Astrocyte of the hippocampus (primary cell): ENCODE measurements around the gene SF3A1.
A peak's percentile ranks its signal among the peaks of the same experiment; 100 is the strongest.
"Not testable (repeated sequence)": the region's sequence is repeated elsewhere in the genome, so short reads cannot be mapped to it uniquely, and the experiment has no call there.

Experiments used
- DNase-seq: peaks from one replicate; pipeline ENCODE4 v3.0.0; 2011; ENCODE audit warnings: low read depth, low spot score

The SF3A1 gene

DNA sequence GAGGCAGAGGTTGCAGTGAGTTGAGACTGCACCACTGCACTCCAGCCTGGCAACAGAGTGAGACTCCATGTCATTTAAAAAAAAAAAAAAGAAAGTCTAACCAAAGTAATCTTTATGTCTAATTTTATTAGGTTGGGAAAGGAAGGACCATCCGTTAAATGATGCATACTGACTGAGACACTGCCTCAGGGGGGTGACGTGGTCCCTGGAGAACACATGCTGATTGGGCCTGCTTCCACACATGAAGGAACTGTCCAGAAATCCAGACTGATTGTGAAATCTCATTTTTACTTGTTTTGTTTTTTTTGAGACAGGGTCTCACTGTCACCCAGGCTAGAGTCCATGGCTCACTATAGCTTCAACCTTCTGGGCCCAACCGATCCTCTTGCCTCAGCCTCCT lies 5.5 kb downstream of the SF3A1 start:
- DNase-seq, result no peak

DNA sequence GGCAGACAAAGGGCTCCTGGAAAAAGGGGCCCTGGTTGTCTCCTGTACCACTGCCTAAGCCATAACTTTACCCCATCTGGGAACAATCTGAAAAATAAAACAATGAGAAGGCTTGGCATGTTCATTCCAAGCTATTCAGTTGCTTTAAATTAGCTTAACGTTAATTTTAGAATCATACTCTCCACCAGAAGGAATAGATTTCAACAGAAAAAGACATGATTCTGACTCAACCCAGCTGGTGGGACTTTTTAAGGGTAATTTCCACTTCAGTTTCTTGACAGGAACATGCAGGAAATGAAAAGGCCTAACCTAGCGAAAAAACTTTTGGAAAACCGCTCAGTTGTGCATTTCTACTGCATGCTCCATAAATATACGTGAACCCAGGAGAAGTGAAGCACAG lies 7.9 kb downstream of the SF3A1 start:
- no peak for DNase-seq

DNA sequence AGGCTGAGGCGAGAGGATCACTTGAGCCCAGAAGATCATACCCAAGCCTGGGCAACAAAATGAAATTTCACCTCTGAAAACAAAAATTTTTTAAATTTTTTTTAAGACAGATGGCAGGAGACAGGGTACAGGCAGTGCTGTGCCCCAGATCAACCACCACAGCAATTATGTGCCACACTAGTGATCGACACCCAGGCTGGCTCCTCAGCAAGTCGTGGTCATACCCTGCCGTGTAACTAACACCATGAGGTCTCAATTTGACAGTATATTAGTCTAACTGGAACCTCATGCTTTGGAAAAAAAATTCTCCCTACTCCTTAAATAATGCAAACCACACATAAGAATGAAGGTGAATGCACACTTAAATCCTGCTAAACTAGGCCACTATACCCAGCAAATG lies 8.3 kb downstream of the SF3A1 start:
- no peak for DNase-seq

DNA sequence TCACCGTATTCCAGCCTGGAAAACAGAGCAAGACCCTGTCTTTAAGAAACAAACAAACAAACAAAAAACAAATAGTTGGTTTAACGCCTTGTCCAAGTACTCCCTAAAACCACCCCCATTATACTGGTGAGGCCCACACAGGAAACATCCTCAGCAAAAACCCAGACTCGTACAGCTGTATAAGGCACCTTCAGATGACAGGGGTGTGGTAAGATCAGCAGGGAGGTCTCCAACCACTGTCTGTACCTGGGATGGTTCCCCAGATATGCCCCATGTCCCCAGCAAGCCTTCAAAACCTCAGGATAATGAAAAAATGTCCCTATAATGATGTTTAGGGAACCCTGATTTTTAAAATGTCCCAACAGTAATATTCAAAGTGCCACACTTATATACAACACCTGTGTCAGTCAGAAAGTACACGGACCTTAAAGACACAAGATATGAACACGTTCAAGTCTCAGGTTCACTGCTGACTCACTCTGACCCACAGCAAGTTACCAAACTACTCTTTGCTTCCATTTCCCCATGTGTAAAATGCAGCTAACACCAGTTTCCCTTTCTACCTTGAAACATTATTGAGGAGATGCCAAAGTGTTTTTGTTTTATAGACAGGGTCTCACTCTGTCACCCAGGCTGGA lies 9.3 kb downstream of the SF3A1 start:
- no peak for DNase-seq

DNA sequence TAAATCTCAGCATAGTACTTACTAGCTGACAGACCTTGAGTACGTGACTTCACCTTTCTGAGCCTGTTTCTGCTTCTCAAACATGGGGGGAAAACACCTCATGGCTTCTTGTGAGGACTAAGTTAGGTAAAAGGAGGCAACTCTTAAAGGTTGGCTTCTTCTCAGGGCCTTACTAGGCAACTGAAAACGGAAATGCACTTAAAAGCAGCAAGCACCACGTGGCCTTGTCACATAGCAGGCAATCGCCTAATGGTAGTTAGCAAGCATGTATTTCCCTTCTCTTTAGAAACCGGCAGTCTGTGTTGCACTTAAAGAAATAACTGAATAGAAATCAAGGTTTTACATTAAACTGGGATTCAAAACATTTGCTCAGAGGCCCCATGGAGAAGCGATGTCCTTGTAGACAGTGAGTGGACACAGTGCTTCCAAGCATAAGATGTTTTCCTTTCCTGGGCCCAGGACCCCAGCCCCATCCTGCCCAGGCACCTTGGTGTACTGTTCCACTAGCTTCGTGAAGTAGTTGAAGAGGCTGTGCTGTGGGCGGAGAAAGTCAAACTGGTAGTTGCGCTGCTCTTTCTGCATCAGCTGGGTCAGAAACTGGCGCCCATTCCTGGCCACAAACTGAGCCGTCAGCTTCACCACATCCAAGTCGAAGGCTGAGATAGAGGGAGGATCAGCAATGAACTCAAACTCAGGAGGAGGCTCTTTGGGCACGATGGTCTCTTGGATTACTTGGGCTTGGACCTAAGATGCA lies 12.1 kb downstream of the SF3A1 start:
- DNase-seq, result no peak

DNA sequence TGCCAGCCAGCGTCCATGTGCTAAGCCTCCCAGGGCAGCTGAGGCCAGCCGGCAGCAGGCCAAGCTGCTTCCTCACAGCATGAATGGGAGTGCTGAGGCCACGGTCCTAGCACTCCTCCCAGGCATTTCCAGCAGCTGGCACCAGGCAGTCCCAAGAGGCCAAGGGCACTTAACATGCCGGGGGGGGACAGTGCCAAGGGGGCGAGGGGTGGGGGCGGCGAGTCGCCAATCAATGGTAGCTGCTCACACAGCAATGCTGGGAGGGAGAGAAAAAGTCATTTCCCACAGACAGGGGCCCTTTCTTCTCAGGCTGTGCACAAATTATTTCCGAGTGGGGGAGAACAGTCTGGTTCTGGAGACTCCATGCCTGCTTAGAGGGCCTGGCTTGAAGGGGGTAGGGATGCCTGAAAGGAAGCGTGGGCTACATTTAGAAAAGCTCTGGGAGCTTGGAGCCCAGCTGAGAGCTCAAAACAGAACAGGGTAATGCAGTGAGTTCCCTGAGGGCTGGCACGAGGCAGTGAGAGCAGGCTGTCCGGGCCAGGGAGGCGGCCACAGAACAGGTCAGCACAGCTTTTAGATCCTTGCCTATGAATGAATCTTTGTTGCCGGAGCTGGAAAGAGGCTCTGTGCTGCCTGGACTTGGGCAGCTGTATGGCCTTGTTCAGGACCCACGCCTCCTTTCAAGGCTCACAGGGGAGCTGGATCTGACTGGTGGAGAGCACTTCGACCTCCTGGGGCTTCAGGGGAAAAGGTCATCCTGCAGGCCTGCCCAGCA lies 15.6 kb downstream of the SF3A1 start:
- no peak for DNase-seq

DNA sequence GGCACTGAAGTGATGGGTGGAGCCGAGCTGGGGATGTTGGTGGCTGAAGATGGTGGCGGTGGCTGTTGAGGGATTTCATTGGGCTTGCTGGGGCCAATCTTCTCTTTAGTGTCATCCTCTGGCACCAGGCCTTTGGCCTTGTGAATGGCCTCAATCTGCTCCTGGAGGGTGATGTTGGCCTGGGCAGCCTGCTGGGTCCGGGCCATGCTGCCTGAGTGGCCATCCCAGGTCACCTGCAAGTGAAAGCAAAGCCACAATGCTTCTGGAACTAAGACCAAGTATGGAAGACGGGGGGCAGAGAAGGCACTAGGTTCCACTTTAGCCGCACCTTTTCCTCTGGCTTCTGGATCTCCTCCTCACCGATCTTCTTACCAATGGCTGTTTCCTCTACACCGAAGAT lies 17.9 kb downstream of the SF3A1 start:
- no peak for DNase-seq

DNA sequence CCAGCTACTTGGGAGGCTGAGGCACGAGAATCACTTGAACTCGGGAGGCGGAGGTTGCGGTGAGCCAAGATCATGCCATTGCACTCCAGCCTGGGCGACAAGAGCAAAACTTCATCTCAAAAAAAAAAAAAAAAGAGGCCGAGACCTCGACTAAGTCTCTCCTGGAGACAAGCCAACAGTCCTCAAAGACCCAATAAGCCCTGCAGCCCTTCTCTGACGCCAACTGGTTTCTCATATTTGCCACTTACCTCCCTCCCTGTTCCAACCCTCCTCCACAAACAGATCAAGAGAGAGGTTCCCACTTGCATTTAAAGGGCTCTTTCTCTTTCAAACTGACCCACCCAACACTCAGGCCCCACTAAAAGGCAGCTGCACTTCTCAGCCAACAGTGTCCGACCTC lies 18.4 kb downstream of the SF3A1 start:
- not testable (repeated sequence) for DNase-seq

DNA sequence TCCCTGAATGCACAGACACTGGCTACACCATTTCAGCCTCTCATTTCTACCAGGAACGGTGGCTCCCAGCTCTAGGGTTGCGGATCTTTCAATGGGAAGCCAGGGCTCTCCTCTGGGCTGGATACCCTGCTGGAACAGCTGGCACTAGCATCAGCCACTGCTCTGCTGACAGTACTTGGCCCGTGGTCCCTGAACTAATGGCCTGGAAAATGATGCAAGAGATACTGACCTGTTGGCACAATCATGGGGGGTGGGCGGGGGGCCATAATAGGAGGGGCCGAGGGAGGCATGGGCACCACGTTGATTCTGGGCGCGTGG lies 19.3 kb downstream of the SF3A1 start:
- DNase-seq, result no peak

DNA sequence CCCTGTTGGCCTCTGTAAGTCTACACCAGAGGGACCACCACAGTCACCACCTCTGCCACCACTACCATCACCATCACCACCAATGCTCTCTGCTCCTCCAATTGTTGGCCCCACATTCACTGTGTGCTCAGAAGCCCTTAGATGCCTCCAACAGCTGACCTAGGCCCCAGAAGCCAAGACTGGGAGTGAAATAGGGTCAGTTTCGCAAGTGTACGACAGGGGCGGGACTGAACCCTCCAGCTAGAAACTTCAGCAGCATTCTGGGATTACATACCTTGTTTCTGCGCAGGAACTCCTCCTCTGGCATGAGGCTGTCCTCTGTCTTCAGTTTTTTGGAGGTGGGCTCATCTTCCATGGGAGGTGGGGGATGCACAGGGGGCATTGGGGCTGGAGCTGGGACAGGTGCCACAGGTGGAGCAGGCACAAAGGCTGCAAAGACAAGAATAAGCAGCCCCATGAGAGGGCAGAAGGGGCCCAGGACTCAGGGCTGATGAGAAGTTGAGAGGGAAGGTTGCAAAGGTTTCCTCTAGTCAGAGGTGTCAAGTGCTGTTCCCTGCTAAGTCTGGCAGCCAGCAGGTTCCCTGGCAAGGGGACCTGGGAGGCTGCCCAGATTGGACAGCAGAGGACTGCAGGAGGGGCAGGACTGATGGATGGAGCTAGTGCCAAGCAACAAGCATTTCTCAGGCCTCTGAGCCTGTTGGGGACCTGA lies 19.8 kb downstream of the SF3A1 start:
- DNase-seq, result no peak

DNA sequence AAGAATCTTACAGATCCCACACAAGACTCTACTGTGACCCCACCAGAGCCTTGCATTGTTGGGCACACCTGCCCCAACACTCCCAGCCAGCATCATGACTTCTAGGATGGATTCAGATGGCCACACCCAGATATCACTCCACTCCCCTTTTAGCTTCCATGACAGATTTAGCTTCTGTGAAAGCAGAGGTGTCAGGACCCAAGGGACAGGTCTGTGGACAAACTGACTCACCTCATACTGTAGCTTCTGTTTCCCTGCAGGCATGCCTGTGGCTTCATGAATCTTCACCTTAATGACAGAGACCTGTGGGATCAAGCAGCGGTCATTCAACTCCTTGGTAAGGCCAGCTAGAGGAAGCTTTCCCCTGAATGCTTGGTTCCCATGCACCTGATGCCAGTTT lies 21.5 kb downstream of the SF3A1 start:
- no peak for DNase-seq

DNA sequence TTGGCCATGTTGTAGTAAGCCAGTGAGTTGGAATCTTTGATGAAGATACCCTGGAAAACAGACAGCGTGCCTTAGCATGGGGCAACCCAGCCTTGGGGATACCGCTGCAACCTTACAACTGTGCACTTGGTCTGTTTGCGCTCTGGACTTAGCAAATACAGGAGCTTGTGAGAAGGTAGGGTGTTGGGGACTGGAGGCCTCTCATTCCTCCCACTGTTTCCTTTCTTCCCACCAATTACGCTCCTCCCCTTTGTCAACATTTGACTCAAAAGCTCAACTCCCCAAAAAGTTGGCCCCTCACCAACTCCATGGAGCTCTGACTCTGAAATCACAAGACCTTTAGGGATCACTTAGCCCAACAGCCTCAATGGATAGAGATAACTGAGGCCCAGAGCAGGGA lies 22.0 kb downstream of the SF3A1 start:
- no peak for DNase-seq

DNA sequence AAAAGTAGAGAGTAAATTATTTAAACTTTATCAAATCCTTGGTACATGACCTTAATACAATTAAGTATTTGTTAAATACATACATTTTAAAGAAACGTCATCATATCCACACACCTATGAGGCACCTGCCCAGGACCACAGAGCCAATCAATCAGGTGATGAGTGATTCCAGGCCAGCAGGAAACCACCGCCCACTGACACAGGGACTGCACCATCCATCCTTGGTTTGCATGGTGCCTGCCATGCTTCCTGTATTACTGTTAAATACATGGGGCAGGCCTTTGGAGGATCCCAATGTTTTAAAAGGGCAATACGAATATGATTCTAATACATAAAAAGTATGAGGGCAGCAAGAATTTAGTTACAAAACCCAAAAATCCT lies 23.0 kb downstream of the SF3A1 start:
- DNase-seq, result no peak

DNA sequence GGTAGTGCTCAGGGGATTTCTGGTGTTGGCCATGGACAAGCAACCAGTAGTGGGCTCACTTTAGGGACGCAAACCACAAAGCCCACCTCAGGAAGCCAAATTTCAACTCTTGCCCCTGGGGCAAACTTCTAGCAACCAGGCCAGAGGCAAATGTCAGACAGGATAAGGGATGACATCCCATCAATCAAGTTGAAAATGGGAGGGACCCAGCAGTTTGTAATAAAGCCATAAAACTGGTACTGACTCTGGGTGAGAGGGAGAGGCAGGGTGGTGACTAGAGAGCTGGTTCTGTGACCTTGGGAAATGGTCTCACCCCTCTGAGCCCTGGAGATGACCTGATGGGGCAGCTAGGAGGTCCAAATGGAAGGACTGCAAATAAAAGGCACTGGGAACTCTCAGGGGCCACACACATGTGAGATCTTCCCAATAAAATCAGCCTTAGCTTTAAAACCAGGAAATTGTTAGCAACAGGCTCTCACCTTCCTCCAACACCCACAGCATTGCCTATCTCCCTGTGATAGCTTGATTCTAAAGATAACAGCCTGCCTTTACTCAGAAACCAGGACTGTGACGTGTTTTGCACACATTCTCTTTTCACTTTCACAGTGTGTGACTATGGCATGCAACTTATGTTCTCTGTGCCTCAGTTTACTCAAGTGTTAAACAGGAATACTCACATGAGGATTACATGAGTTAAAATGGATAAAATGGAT lies 23.5 kb downstream of the SF3A1 start:
- no peak for DNase-seq

DNA sequence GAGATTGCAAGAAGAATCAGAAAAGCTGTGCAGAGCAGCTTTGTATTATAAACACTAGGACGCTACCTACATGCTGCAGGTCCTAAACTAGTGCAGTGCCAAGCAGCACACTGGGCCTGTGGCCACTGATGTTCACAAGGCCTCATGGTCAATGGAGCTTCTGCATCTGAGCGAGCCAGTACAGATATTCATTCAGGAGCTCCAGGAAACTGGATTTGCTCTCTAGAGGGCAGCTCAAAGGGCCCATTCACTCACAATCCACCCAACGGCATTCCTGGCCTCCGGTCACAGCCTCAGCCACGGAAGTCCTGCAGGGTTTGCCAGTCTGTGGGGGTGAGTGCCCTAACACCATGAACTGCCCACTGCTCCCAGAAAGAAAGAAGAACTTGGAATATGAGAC lies 24.1 kb downstream of the SF3A1 start:
- DNase-seq, result no peak

DNA sequence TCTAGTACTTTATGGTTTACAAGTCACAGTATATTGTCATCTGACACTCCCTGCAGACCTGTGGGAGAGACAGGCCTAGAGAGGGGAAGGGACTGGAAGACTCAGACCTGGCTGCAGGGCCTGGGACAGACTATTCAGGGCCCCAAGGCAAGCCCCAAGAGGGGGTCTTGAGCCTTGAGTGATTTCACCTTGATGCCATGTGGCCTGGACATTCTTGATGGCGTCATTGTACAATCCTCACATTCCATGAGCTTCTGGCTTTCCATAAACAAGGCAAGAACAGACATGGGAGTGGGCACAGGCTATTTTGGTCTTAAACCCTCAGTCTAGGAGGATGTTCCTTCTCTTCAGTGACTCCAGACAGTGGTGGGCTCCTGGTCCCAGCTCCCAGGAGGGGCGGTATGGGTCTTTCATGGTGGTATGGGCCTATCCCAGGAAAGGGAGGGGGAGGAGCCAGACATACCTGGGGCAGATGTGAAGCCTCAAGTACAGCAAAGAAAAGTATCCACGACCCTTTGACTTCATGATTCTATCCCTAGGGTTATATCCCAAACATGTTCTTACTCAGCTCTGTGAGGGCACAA lies 28.1 kb downstream of the SF3A1 start:
- DNase-seq, result peak; percentile 51

DNA sequence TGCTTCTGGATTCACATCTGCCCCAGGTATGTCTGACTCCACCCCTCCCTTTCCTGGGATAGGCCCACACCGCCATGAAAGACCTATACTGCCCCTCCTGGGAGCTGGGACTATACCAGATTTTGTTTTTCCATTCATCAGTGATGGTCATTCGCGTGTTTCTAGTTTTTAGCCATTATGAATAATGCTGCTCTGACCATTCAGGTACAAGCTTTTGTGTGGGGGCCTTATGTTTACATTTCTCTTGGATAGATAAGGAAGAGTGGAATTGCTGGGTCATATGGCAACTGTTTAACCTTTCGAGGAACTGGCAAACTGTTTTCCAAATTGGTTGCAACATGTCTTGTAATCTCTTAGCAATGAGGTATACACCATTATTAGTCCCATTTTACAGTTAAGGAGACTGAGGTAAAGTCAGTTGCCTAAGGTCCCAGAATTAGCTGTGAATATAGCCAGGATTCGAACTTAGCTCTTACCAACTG lies 28.8 kb downstream of the SF3A1 start:
- DNase-seq, result no peak

DNA sequence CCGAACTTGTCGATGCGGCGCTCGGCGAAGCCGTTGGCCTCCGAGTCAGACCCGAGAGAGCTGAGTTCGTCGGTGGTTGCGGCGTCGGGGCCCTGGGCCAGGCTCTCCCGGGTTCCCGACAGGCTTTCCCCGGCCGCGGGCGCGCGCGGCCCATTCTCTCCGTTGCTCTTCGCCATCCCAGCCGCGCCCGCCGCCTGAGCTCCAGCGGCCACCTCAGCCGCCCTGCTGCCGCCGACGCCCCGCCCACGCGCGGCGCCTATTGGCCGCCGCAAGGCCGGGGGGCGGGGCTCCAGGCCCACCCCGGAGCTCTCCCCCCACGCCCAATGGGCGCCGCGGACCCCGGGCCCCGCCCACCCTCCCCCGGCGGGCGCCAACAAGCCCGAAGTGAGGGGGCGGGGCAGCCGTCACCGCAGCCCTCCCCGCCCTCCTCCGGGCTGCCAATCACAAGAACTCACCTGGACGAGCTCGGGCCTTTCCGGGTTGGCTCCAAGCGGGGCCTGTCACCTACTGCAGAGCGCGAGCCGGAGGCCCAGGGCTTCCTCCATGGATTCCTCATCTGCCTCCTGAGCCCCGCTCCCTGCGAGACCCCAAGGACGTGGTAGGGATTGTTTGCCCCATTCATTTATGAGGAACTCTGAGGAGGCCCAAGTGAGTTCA lies 29.9 kb downstream of the SF3A1 start, which contains the start of gene TBC1D10A:
TSS of gene TBC1D10A (minus strand) at position 236 of the 657 bp plus-strand sequence. CDS start at position 176, 60 bp downstream.
- peak; percentile 97 for DNase-seq

DNA sequence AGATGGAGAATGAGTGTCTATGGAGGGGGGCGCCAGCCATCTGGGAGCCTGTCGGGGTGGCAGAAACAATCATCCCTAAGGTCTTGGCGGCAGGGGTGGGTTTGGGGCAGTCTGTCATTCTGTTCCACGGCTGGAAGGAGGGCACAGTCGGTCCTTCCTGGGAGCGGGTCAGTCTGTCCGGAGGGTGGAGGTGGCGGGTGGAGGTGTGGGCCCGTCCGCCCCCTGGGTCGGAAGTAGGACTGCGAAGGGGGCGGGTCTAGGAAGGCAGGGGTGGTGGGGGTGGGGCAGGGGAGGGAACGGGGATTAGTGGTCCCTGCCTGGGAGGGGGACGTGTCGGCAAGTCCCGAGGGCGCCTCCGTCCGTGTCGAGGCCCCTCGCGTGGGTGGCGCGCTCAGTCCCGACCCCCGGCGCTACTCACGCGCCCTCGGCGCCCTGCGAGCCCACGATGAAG lies 30.4 kb downstream of the SF3A1 start:
- DNase-seq, result no peak

DNA sequence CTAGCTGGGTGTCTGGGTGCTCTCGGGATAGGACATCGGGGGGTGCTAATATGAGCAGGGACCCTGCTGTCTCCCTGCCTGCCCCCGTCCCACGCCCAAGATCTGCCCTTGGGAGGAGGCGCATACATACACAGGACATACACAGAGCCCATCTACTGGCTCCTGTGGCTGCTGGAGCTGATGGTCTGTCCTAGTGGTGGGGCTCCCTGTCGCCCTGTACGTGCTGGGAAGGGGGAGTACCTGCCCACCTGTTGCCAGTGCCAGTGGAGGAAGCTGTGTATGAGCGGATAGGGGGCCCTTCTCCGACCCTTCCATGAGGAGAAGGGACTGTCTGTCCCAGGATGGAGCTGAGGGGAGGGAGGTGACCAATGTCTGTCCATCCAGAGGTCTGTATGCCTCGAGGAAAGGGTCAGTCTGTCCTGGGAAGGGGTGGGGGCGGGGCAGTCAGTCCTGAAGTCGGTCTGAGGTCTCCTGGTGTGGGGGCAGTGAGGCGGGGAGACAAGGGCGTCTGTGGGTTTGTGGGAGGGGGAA lies 30.9 kb downstream of the SF3A1 start:
- DNase-seq, result no peak
